Stimulated activated CD8-positive, alpha-beta memory T cell treated with anti-CD3 and anti-CD28 coated beads, Interleukin-7, amount 100 ng/mL, for 4 hours (primary cell): ENCODE measurements around the gene CST3.
"Not testable (repeated sequence)": the region's sequence is repeated elsewhere in the genome, so short reads cannot be mapped to it uniquely, and the experiment has no call there.

Experiments used
- DNase-seq, 2 donors: peaks; one replicate each; pipeline ENCODE4 v3.0.0-alpha.2; 2020; ENCODE audit warnings: low read depth in 2 of 2

CST3 gene

GRCh38 chr20:23637282-23638221, at the start of gene CST3:
CST3 (minus strand) TSS chr20:23637955; CDS start chr20:23637862, 93 bp downstream.
- DNase-seq = peak in 1 of 2 donors; percentile 15

- no peak for DNase-seq
Observed at GRCh38 chr20:23686046-23686750, 48.4 kb upstream of the CST3 start.

GRCh38 chr20:23685529-23685896, 47.8 kb upstream of the CST3 start:
- not testable (repeated sequence) for DNase-seq

- no peak for DNase-seq
Observed at GRCh38 chr20:23684261-23684660, 46.5 kb upstream of the CST3 start.

- no peak for DNase-seq
Observed at GRCh38 chr20:23683807-23684206, 46.1 kb upstream of the CST3 start.

- no peak for DNase-seq
Observed at GRCh38 chr20:23683281-23683680, 45.5 kb upstream of the CST3 start.

- no peak for DNase-seq
Observed at GRCh38 chr20:23680146-23680545, 42.4 kb upstream of the CST3 start.

- DNase-seq = no peak
Observed at GRCh38 chr20:23679133-23680092, 41.7 kb upstream of the CST3 start.

GRCh38 chr20:23673209-23673608, 35.5 kb upstream of the CST3 start:
- no peak for DNase-seq

GRCh38 chr20:23672158-23672557, 34.4 kb upstream of the CST3 start:
- DNase-seq = no peak

GRCh38 chr20:23671479-23671878, 33.7 kb upstream of the CST3 start:
- DNase-seq = no peak

GRCh38 chr20:23670361-23670760, 32.6 kb upstream of the CST3 start:
- no peak for DNase-seq

GRCh38 chr20:23669866-23670265, 32.1 kb upstream of the CST3 start:
- DNase-seq = no peak

- no peak for DNase-seq
Observed at GRCh38 chr20:23669327-23669726, 31.6 kb upstream of the CST3 start.

- no peak for DNase-seq
Observed at GRCh38 chr20:23668477-23668951, 30.8 kb upstream of the CST3 start.

- DNase-seq = no peak
Observed at GRCh38 chr20:23667666-23668065, 29.9 kb upstream of the CST3 start.

- no peak for DNase-seq
Observed at GRCh38 chr20:23666698-23667097, 28.9 kb upstream of the CST3 start.

- no peak for DNase-seq
Observed at GRCh38 chr20:23666189-23666588, 28.4 kb upstream of the CST3 start.

- DNase-seq = no peak
Observed at GRCh38 chr20:23664954-23665353, 27.2 kb upstream of the CST3 start.

- not testable (repeated sequence) for DNase-seq
Observed at GRCh38 chr20:23664046-23664445, 26.3 kb upstream of the CST3 start.

- DNase-seq = no peak
Observed at GRCh38 chr20:23663180-23663579, 25.4 kb upstream of the CST3 start.
